RCC 7860 (cell line): ENCODE measurements around the gene CXCR3.

Source experiments
- DNase-seq: peaks from one replicate; pipeline ENCODE4 v3.0.0-alpha.2; 2015; ENCODE audit warnings: low spot score
- FAIRE-seq: peaks from 2 replicates; lab custom pipeline; 2012; peaks lifted over from hg19 to GRCh38; lab: Jason Lieb, UNC

The CXCR3 gene

DNA sequence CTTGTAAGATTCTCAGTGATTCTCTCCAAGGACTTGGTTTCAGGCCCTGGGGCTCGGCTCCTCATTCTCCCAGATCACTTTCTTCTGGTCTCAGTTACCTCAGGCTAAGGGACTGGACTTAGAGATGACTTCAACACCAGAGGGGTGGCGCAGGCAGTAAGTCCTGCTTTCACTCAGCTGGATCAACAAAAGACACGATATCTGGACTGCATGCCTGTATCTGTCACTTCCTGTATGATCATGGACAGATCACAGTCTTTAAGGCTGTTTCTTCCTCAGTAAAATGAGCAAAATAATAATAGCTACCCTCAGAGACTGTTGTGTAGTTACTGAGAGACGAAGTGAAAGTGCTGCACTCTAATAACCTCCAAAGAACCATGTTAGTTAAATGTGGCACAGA is 19.5 kb upstream of the CXCR3 start:
- DNase-seq, result no peak

DNA sequence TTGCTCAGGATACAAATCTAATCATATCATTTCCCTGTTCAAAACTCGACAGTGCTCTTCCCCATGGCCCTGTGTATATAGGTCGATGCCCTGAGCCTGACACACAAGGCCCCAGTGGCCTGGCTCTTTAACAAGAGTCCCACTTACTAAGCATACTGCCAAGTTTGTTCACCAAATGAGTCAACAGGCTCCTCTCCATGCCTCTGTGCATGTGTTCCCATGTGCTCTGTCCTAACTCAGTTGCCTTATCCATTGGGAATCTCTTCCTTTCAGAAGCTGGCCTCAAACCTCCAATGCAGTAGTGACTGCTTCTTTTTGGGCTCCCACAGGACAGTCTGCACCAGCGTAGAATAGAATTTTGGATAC is 18.9 kb upstream of the CXCR3 start:
- no peak for DNase-seq
- no peak for FAIRE-seq

More for the DNA sequence above, 19.5 kb upstream of the CXCR3 start:
- no peak for FAIRE-seq

DNA sequence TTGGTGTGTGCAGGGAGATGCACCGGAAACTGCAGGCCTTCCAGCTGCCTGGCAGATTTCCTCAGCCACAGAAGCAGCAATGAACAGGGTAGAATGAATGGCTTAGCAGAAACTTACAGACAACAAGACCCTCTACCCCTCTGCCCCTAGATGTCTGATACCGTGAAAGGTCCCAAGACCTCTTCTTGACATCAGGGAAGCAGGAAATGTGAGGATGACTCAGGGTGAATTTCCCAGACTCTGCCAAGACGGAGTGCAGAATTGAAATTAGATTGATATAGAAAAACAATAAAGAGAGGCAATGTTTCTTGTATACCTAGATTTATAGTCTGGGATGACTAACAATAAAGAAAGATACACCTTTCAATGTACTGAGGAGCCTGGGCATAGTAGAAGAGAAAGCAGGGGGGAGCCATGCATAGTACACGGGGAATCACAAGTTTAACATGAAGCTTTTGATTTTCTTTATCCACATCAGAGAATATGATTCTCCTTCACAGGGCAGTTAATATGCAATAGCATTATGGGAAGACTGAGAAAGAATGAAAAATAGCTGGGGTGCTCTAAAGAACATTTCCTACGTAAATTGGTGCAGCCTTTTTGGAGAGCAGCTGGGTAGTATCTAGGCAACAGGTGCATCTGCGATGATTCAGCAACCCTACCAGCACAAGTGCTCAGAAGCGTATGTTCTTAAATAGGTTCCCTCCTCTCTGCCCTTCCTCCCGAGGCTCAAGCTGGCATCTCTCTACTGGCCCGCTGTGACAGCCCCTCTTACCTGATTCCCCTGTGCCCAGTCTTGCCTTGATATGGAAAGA is 18.3 kb upstream of the CXCR3 start:
- FAIRE-seq (no peak), DNase-seq (no peak)

DNA sequence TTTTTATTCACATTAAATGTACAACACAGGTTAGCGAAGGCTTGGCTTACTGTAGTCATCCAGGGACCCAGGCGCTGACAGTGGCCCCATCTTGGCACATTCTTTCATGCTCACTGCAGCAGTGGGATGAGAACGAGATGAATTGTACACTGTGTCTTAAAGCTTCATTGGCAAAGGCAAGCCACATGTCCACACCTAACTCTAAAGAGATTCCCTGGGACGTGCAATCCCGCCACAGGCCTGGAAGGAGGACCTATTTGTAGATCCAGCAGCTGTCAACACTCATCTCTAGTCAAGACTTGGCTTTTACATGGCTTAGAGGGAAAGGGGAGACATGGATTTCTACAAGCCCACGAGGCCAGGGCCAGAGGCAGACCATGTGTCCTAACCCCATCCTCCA is 16.1 kb upstream of the CXCR3 start:
- FAIRE-seq, result no peak
- DNase-seq, result no peak

DNA sequence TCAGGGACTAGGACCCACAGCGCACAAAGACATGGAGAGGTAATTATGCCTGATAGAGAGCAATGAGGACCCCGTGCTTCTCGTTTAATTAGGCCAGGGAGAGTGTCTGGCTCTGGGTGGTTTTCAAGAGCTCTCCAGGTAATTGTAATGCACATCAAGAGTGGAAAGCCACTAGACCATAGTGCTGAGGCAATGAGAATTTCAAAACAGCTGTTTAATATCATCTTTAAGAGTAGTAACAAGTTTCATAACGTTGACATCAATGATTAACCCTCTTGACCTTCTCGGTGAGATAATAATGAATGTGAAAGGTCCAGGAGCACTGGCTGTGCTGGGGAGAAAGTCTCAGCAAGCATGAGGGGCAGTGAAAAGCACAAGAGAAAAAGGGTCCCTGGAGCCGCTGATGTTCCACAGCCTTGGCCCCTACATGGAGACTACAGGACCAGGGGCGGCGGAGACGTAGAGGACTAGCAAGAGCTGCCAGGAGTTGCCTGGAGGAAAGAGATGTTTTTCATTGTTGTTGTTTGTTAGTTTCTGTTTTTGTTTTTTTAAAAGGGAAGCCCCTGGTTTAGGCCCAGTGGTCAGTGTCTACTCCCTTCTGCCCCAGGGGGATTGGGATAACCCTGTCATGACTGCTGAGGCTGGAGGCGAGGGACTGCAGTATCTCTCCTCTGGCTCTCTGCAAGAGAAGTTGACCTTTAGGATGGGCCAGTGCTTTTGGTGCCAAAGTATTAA is 14.8 kb upstream of the CXCR3 start:
- no peak for DNase-seq
- FAIRE-seq, result no peak

DNA sequence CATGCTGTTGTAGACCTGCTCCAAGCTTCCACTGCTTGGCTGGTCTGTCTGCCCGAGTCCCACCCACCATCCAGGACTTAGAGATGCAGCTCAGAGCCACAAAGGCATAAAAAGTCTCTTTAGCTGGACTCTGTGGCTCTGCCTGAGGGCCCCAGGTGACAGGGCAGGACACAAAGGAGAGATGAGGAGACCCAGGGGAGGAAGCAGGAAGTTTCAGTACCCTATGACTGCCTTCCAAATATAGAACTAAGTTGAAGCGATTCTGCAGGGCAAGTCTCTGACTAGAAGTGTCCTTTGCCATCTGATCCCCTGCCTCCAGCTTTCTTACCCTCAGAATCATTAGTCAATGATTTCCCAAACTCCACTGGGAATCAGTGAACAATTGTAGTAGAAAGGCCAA is 11.2 kb upstream of the CXCR3 start:
- DNase-seq (no peak), FAIRE-seq (no peak)

DNA sequence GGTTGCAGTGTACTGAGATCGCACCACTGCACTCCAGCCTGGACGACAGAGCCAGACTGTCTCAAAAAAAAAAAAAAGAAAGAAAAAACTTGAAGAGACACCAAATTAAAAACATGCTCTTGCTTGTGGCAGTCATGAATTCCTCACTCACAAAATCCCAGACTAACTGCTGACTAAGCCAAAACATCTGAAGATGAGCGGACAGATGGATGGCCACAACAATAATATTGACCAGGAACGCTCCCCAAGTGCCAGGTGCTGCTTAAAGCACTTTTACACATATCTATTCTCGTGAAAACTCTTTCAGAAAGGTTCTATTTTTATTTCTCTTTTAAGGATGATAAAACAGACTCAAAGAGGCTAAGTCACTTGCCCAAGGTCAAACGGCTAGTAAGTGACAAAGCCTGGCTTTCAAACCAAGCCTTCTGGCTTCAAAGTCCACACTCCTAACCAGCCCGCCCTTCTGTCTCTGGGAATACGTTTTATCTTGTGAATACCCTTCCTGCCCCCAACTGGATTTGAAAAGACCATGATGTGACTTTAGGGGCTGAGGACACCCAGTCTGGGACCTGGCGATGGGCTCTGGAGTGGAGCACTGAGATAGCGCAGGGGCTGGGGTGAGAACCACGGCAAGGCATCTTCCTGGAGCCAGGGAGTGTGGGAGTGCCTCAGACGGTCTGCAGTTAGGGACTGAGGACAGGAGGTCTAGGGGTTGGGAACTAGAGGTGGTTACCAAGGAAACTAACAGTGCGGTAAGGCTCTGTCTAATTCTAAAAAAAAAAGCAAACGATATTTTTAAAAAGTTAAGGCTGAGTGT is 9.5 kb upstream of the CXCR3 start:
- FAIRE-seq (no peak), DNase-seq (no peak)

DNA sequence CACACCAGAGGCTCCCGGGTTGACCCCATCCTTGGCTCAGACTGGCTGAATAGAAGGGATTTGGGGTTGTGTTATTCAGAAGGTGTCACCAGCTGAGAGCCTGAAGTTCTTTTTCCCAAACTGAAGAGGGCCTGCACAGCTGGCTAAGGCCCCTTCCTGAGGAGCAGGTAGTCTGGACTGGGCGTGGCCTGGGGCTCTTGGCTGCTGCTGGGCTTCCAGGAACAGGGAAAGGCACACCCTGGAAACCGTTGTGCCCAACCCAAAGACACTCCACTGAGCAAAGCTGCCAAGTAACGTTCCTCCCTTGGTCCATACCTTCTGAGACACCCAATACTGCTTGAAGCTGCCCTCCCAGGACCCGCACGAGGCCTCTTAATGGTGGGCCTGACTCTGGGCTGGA is 8.3 kb upstream of the CXCR3 start:
- no peak for DNase-seq
- FAIRE-seq, result no peak

DNA sequence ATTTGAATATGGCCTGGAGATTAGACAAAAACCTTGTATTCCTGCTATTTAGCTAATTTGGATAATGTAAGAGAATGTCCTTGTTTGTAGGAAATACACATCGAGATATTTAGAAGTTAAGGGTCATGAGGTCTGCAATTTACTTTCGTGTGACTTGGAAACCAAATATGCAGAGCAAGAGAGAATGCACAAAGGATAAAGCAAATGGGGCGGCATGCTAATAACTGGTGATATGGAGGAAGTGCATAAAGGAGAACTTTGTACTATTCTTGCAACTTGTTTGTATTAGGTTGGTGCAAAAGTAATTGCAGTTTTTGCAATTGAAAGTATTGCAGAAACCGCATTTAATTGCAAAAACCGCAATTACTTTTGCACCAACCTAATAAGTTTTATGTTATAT is 7.2 kb upstream of the CXCR3 start:
- FAIRE-seq (no peak), DNase-seq (no peak)

DNA sequence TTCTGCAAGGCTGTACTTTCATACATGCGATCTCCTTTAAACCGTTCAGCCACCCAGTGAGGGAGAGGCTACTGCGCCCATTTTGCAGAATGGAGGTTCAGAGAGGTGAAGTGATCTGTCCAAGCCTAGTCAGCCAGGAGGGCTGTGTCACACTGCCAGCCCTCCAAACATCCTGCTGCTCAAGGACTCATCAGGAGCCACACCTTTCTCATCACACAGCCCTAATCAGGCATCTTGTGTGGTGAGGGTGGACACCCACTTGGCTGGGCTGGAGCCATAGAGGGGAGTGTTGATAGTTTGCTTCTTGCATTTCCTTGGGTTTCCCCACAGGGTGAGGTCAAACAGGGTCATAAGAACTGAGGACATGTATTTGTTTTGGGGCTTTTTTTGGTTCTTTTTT is 5.4 kb upstream of the CXCR3 start:
- FAIRE-seq (no peak), DNase-seq (no peak)

DNA sequence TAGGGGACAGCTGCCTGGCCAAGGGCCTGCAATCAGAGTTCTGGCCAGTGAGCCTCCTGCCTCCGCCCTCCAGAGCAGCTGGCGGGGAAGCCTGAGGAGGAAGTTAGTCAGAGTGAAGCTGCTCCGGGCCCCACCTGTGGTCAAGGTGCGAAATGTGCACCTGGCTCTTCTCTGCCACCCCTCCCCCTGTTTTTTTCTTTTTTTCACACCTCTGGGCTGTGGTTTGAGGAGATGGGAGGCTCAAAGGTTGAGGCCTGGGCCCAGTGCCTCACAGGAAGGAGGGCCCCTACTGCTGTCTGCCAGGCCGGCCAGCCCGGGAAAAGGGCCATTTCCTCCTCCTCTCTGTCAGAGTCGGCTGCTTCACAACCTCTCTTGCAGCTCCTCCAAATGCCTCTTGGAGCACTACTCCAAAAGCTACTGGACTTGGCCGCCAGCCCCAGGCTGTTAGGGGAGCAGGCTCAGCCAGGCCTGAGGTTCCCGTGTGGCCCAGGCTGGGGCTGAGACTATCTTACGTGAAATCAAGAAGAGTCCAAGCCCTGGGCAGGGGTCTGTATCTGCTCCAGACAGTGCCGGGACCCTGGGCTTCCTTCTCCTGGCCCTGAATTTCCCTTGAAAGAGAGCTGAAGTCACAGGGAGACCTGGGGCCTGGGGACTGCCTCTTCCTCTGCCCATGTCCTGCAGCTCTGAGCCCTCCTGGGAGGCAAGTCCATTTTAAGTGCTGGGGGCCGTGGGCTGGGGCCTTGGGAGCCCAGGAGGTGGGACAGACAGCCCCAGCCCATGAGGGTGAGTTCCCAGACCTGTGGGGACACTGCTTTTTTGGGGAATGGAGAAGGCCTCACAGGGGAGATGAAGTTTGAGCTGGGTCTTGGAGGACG is 4.5 kb upstream of the CXCR3 start:
- FAIRE-seq (no peak), DNase-seq (no peak)

DNA sequence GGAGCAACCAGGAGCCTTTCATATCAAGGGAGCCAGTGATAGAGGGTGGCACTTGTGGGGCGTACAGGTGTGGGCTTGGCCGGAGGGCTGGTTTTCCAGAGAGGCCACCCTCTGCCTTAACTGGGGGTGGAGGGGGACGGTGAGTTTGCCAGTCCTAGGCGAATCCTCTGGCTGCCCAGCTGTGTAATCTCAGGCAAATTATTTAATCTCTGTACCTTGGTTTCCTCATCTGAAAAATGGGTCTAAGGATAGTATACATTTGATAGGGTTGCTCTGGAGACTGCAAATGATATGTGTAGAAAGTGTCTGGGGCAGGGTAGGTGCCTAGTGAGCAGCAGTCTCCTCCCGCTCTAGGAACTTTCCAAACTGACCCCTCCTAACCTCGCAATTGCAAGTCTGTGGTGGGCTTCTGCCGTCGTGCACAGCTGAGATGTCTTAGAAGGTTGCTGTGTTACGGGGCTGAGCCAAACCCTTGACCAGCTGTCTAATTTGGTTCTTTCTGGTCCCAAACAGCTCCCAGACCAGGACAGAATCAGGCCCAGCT is 3.8 kb upstream of the CXCR3 start:
- FAIRE-seq (no peak), DNase-seq (no peak)

DNA sequence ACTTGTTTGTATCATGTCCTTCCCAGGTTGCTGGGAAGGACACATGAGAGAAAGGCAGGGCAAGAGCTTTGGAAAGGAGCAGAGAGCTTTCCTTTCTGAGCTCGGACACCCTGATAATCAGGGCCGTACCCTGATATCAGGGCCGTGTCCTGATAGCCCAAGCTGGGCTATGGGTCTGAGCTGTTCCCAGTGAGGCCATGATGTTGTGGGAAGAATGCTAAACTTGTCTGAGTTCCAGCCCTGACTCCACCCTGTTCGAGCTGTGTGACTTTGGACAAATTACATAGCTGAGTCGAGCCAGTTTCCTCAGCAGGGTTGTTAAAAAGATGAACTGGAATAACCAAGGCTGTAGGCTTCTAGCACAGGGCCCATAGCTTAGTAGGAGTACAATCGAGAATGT is 3.3 kb upstream of the CXCR3 start:
- DNase-seq, result no peak
- no peak for FAIRE-seq

DNA sequence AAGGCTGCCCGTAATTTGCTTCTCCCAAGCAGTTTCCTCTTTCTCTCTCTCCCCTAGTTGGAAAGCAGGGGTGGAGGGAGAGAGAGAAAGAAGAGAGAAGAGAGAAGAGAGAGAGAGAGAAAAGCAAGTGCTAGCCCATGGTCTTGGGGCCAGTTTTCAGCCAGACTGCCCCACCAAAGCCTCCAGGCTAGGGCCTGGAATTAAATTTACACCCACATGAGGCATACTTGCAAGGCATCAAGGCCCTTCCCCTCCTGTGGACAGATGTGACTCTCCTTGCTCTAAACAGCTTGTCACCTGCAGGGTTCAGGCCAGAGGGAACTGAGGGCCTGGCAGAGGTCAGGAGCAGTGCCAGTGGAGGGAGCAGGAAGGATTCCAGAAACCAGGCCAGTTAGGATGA is 1.7 kb upstream of the CXCR3 start:
- no peak for FAIRE-seq
- DNase-seq, result no peak

DNA sequence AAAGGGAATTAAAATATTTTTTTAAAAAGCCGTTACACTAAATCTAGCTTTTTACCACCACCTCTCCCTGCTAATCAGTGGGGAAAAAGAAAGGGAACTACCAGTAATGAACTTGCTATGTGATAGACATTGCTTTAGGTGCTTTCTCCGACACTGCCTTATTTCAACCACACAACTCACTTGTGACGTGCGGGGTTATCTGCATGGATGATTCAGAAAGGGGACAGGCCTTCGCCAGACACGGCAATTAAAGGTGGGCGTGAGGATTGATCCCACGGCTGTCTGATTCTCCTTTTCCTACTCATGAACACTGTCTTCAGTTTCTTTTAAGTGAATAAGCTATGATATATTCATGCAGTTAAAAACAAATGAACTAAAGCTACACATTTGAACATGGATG is 882 bp upstream of the CXCR3 start:
- FAIRE-seq (no peak), DNase-seq (no peak)

DNA sequence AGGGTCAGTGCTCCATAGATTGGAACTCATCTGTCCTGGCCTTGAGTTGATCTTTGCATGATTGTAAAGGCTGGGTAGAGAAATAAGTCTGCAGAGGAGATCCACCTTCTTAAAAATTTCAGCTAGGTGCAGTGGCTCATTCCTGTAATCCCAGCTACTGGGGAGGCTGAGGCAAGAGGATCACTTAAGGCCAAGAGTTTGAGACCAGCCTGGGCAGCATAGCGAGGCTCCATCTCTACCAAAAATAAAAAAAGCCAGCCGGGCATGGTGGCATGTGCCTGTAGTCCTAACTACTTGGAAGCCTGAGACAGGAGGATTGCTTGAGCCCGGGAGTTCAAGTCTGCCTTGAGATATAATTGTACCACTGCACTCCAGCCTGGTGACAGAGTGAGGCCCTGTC is 476 bp upstream of the CXCR3 start:
- DNase-seq (no peak), FAIRE-seq (no peak)

DNA sequence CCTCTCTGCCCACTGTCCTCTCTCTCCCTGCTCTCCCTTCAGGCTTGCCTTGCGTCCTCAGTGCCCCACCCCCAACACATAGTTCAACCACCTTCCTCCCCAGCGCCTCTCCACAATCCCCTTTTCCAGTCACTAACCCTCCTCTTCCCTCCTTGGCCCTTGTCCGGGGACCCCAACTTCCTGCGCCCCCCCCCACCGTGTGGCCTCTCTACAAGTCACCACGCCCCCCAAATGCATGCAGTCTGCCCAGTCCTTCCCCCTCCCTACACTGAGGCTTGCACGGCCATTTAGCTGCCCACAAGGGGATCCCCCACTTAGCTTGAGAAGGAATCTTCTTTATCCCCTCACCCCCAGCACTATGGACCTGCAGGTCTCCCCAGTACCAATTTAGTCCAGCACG is 569 bp downstream of the CXCR3 start:
- FAIRE-seq (no peak), DNase-seq (no peak)

DNA sequence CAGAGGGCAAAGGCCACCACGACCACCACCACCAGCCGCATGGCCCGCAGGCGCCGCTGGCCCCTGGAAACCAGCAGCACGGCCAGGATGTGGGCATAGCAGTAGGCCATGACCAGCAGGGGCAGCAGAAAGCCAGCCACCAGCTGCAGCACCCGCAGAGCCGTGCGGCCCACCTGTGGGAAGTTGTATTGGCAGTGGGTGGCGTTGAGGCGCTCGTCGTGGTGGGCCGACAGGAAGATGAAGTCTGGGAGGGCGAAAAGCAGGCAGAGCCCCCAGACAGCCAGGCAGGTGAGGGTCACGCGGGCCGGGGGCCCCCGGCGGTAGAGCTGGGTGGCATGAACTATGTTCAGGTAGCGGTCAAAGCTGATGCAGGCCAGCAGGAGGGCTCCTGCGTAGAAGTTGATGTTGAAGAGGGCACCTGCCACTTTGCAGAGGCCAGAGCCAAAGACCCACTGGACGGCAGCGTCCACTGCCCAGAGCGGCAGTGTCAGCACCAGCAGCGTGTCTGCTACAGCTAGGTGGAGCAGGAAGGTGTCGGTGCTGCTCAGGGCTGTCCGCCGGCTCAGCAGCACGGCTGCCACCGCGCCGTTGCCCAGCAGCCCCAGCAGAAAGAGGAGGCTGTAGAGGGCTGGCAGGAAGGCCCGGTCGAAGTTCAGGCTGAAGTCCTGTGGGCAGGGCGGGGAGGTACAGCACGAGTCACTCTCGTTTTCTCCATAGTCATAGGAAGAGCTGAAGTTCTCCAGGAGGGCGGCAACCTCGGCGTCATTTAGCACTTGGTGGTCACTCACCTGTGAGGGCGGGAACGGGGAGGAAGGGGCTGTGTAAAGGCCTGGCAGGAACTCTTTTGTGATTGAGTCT is 1.4 kb downstream of the CXCR3 start:
- FAIRE-seq (no peak), DNase-seq (no peak)

DNA sequence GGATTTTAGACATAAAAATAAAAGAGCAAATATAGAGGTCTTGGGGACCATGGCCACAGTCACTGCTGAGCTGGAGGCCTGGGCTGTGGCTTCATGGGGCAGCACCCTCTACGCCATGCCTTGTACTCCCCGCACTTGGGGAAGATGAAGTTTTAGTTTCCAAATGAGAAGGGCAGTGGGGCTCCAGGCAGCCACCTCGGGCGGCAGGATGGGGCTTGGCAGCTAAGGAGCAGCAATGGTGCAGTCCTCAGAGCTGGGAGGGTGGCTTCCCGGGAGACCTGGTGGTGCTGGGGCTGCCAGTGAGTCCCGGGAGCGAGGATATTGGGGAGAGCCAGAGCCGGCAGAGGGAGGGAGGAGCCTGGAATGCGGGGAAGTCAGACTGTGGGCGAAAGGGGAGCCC is 2.4 kb downstream of the CXCR3 start:
- no peak for DNase-seq
- no peak for FAIRE-seq

DNA sequence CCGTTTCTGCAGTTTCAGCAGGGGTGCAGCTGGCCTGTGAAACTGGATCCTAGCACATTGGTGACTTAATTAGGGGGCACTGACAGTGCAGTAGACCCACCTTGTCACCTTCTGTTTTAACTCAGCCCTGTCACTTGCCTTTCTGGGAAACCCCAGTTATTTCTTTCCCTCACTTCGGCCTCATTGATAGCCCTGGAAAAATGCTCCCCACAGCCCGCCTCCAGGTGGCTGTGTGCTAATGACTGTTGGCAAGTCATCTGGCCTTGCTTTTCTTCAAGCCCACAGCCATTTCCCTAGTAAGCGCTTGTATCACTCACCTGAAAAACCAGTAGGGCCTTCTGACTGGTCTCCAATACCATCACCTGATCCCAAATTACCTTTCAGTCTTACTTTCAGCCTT is 3.3 kb downstream of the CXCR3 start:
- no peak for DNase-seq
- FAIRE-seq, result no peak
